Aorta (tissue), 5 donors: ENCODE data around the gene WSB1. TPM values are rescaled to one million over a fixed set of nuclear protein-coding genes. Genes with fewer than 3 reads are reported as not detected.

ENCODE experiments used
- ATAC-seq: fragments of 200-7000 bp; cut with Tn5 transposase; one replicate; pipeline ENCODE4 v1.9.1; 2022; ENCODE audit warnings: moderate library complexity; ENCODE audit not compliant: low FRiP score
- DNase-seq, 2 donors: peaks; one replicate each; pipeline ENCODE4 v3.0.0-alpha.2; 2020
- H3K27ac ChIP-seq, 2 donors: one replicate each; pipeline ENCODE4 v1.5.1; 2013; ENCODE audit warnings: low read length in 2 of 2, mild to moderate bottlenecking in 2 of 2, moderate library complexity in 2 of 2, control low read depth in 1 of 2, inconsistent platforms in 1 of 2, low read depth in 1 of 2
- H3K27me3 ChIP-seq, 2 donors: one replicate each; pipeline ENCODE4 v1.6.1; 2013; ENCODE audit warnings: control low read depth in 1 of 2, low read length in 1 of 2, mild to moderate bottlenecking in 1 of 2, moderate library complexity in 1 of 2; ENCODE audit not compliant: insufficient read depth in 2 of 2, control insufficient read depth in 1 of 2
- H3K36me3 ChIP-seq, 2 donors: one replicate each; pipeline ENCODE4 v1.6.1; 2013; ENCODE audit warnings: control low read depth in 1 of 2, low read length in 1 of 2, mild to moderate bottlenecking in 1 of 2; ENCODE audit not compliant: insufficient read depth in 2 of 2, control insufficient read depth in 1 of 2
- H3K4me1 ChIP-seq, 2 donors: one replicate each; pipeline ENCODE4 v1.6.1; 2013; ENCODE audit warnings: low read length in 2 of 2, control low read depth in 1 of 2, mild to moderate bottlenecking in 1 of 2, moderate library complexity in 1 of 2; ENCODE audit not compliant: insufficient read depth in 2 of 2, control insufficient read depth in 1 of 2
- H3K4me3 ChIP-seq, 2 donors: one replicate each; pipeline ENCODE4 v1.5.1; 2013; ENCODE audit warnings: low read length in 2 of 2, control low read depth in 1 of 2, mild to moderate bottlenecking in 1 of 2
- H3K9me3 ChIP-seq: one replicate; pipeline ENCODE4 v1.6.1; 2013; ENCODE audit warnings: mild to moderate bottlenecking, low read length; ENCODE audit not compliant: control insufficient read depth
- WGBS, 2 donors: extraction: QIAGEN DNeasy Blood & Tissue Kit; methylation state at CpG; one replicate each; pipeline ENCODE4 v1.1.7; 2013; 5-methylcytosine and 5-hydroxymethylcytosine counted together
- intact Hi-C, 2 donors: fragments of 100-400 bp; cut with DNase I; formaldehyde crosslinking; loops; one replicate each; pipeline versions ENCODE4 v1.14.2 to v1.15.0; 2022
- polyA plus RNA-seq, 2 donors: library from polyadenylated mRNA; stranded (reverse); fragments of 200-250 nt; gene quantifications; one replicate each; pipeline ENCODE4 v1.2.3, GENCODE V29; 2013
- total RNA-seq, 2 donors: library from RNA; stranded (reverse); fragmentation: NEBNext Ultra II Directional; extraction: Animal tissue kit (Norgen Biotek cat#: 25700); gene quantifications; one replicate each; pipeline ENCODE4 v1.2.1, GENCODE V29; 2021
- donor health status: healthy with polysubstance abuse.
- donor health status: Bipolar disorder and iron deficiency.
- donor health status: DM: no; HTN: no; CAD: no.
- donor health status: DM: no; HTN: no; CAD: no.
- donor health status: DM: yes; HTN: yes; CAD: no.

WSB1 gene
- total and polyA plus RNA-seq, 4 donors = 18.2 to 355 (median 271) TPM

DNA sequence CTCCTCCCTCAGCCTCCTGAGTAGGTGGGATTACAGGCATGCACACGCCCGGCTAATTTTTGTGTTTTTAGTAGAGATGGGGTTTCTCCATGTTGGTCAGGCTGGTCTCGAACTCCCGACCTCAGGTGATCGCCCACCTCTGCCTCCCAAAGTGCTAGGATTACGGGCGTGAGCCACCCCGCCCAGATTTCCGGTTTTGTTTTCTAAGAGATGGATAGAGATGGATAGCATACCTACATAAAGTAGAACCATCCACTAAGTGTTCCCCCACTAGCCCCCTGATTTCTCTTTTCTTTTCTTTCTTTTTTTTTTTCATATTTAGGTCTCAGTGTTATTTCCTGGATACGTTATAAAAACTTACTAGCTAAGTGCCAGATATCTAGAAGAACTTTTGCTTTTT, 2.0 kb downstream of the WSB1 start:
- Histone ChIP-seq H3K36me3 (no peaks in the 10 kb centered on the region), H3K4me1 (no peaks in the 10 kb centered on the region), H3K4me3 (peak overlapping the region; percentile 64 to 98), H3K27ac (no peak overlapping the region), H3K9me3 (no peaks in the 10 kb centered on the region), H3K27me3 (no peaks in the 10 kb centered on the region)
- no peak for DNase-seq
- no peak for ATAC-seq
- 7% methylated on average over 10 of the region's 10 CpGs for WGBS, 2 donors
- intact Hi-C loops = loop anchor here in 1 of 2 donors (2.0 kb wide), 2 partner anchors 37 to 51 kb away; no protein-coding TSS in a partner anchor

DNA sequence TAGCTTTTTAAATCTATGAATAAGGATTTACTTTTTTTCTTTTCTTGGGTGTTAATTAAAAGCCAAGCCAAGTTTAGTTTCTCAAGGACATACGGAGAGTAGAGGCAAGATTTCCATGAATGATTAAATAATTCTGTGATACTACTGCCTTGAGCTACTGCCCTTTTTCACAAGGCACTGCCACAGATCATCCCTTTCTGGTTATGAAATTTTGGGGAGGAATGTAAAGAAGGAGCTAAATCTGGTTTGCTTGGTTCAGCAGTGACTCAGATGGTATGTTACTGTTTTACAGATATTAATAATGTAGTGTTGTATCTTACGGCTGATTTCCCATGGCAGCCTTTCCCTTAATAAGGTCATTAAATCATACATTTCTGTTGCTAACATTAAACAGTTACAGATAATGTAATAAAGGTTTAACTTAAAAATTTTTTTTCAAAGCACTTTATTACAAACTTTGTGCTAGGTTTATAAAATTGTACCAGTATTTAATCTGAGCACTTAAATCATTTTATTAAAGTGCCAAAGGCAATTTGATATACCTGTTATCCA, 2.6 kb downstream of the WSB1 start:
- Histone ChIP-seq H3K4me1 (no peaks in the 10 kb centered on the region), H3K27me3 (no peaks in the 10 kb centered on the region), H3K27ac (no peak overlapping the region), H3K36me3 (no peaks in the 10 kb centered on the region), H3K9me3 (no peaks in the 10 kb centered on the region), H3K4me3 (peak overlapping the region; percentile 60 to 64)
- intact Hi-C loops = no loop called here
- ATAC-seq = no peak
- WGBS, 2 donors = 1% methylated on average over 2 of the region's 2 CpGs
- no peak for DNase-seq

DNA sequence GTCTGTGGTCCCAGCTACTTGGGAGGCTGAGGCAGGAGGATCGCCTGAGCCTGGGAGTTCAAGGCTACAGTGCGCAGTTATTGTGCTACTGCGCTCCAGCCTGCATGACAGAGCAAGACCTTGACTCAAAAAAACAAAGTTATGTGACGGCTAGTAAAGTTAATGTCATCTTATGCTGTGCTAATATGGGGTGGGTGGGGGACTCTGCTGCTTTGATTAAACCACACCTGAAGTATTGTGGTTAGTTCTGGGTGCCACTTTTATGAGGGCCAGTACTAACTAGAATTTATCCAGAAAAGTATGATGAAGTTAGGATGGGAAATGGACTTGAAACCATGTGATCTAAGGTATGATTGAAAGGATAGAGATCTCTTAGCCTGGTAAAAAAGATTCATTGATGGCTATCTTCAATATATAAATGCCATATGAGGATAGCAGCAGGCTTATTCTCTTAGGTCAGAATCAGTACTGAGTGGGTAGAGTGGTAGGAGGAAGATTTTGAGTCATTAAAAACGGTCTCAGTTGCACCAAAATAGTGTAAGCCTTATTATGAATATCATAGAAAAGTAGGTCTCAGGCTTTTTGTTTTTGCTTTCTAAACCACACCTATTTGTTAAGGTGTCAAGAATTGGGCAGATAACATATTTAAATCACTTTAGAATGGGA, 5.6 kb downstream of the WSB1 start:
- Histone ChIP-seq H3K9me3 (no peaks in the 10 kb centered on the region), H3K4me1 (no peaks in the 10 kb centered on the region), H3K27me3 (no peaks in the 10 kb centered on the region), H3K4me3 (no peak overlapping the region), H3K27ac (no peak overlapping the region), H3K36me3 (no peaks in the 10 kb centered on the region)
- intact Hi-C loops = no loop called here
- WGBS, 2 donors = 73 to 76% methylated on average over 5 of the region's 5 CpGs
- DNase-seq = no peak
- no peak for ATAC-seq

DNA sequence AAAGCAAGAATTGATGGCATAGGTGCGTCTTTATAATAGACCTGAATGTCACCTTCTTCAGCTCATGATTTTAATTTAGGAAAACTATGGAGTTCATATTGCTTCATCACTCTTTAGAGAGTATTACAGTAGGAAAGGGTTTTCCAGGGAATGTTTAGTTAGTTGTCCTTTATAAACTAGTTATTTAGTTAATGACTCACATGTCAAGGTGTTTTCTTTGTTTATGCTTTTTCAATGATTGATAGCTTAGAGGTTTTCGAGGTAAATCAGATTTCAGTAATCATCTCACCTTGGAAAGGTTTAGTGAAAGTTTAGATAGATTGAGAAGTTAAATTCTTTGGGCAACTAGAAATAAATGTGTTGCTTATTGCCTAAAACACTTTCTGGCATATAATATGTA, 9.8 kb downstream of the WSB1 start:
- DNase-seq (no peak), ATAC-seq (no peak)
- Histone ChIP-seq H3K9me3 (no peaks in the 10 kb centered on the region), H3K4me3 (no peak overlapping the region), H3K27me3 (no peaks in the 10 kb centered on the region), H3K27ac (no peak overlapping the region), H3K4me1 (no peaks in the 10 kb centered on the region), H3K36me3 (peaks cover 0 to 5% of the 10 kb centered on the region in 2 donors)
- intact Hi-C loops = no loop called here
- 70 to 73% methylated on average over 2 of the region's 2 CpGs for WGBS, 2 donors

DNA sequence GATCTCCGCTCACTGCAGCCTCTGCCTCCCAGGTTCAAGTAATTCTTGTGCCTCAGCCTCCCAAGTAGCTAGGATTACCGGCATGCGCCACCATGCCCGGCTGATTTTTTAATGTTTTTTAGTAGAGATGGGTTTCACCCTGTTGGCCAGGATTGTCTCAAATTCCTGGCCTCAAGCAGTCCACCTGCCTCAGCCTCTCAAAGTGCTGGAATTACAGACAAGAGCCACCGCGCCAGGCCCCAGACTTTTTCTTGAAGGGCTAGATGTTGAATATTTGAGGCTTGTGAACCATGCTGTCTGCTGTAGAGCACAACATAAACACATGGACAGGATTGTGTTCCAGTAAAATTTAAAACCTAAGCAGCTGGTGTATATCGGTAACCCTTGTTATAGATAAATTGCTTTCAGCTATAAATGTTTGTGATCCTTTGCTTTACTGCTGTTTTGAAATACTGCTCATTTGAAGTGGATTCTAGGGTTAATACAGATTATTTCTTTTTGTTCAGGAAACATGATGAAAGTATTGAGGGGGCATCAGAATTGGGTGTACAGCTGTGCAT, 12.4 kb downstream of the WSB1 start:
- DNase-seq (no peak), ATAC-seq (no peak)
- Histone ChIP-seq H3K9me3 (no peaks in the 10 kb centered on the region), H3K36me3 (peaks cover 2 to 10% of the 10 kb centered on the region in 2 donors), H3K27me3 (no peaks in the 10 kb centered on the region), H3K4me1 (no peaks in the 10 kb centered on the region), H3K4me3 (no peak overlapping the region), H3K27ac (no peak overlapping the region)
- WGBS, 2 donors = 89 to 90% methylated on average over 7 of the region's 7 CpGs
- intact Hi-C loops = no loop called here

DNA sequence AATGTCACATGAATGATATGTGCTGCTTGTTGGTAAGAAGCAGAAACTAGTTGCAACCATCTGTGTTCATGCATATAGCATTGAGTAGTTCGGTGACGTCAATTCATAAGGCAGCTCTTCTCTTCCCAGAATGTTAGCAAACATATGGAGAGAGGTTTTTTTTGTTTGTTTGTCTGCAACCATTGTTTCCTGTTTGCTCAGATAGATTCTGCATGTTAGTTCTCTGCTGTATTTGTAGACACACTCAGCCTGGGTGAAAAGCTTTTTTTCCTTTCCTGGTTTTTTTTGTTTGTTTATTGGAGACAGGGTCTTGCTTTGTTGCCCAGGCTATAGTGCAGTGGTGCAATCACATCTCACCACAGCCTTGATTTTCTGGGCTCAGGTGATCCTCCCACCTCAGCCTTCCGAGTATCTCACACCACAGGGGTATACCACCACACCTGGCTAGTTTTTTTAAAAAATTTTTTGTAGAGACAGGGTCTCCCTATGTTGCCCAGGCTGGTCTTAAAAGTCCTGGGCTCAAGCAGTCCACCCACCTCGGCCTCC, 16.7 kb downstream of the WSB1 start:
- Histone ChIP-seq H3K36me3 (peaks cover 2 to 12% of the 10 kb centered on the region in 2 donors), H3K9me3 (no peaks in the 10 kb centered on the region), H3K27me3 (no peaks in the 10 kb centered on the region), H3K27ac (no peak overlapping the region), H3K4me1 (no peaks in the 10 kb centered on the region), H3K4me3 (no peak overlapping the region)
- intact Hi-C loops = no loop called here
- DNase-seq (no peak), ATAC-seq (no peak)
- 93% methylated on average over 4 of the region's 4 CpGs for WGBS, 2 donors

GRCh38 chr17:27313301-27313700, 19.4 kb downstream of the WSB1 start:
- Histone ChIP-seq H3K36me3 (peaks cover 2 to 7% of the 10 kb centered on the region in 2 donors), H3K4me3 (no peak overlapping the region), H3K27ac (no peak overlapping the region), H3K27me3 (no peaks in the 10 kb centered on the region), H3K4me1 (no peaks in the 10 kb centered on the region), H3K9me3 (no peaks in the 10 kb centered on the region)
- intact Hi-C loops = no loop called here
- ATAC-seq (no peak), DNase-seq (no peak)
- 44 to 59% methylated on average over 1 of the region's 1 CpG for WGBS, 2 donors

DNA sequence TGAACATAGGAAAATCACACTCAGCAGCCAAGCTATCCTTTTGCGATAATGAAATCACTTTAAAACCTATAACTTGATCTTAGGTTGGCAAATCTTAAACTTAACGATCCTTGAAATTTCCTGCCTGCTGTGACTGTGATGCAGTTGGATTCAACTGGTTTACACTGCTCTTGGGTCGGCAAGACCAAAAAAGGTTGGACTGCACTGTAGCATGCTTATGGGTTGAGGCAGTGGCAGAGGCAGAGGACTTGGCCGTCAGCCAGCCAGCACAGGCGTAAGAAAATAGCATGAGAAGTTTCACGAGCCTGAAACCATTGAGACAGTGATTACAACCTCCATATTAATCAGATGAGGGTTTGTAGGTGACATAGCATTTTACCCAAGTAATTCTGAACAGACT, 21.4 kb downstream of the WSB1 start:
- DNase-seq (peak; percentile 90 to 97), ATAC-seq (peak; percentile 86)
- intact Hi-C loops = no loop called here
- Histone ChIP-seq H3K9me3 (no peaks in the 10 kb centered on the region), H3K27me3 (no peaks in the 10 kb centered on the region), H3K27ac (no peak overlapping the region), H3K4me3 (no peak overlapping the region), H3K4me1 (peaks cover 0 to 3% of the 10 kb centered on the region in 2 donors), H3K36me3 (peaks cover 2 to 4% of the 10 kb centered on the region in 2 donors)
- 5% methylated on average over 6 of the region's 6 CpGs for WGBS, 2 donors
